MM.1S (cell line): ENCODE data around the gene AGPS.

Experiments used
- CTCF ChIP-seq: fragments of 300-600 bp; sonication (generic); IDR thresholded peaks from 2 replicates; pipeline ENCODE4 v1.5.1; 2016; ENCODE audit warnings: antibody characterized with exemption, low read length, mixed read lengths
- EZH2 ChIP-seq: fragments of 300-600 bp; sonication (generic); optimal IDR thresholded peaks from 2 replicates; pipeline ENCODE3; 2017; ENCODE audit warnings: low read depth, mild to moderate bottlenecking, antibody characterized with exemption, low read length, mixed read lengths
- EZH2phosphoT487 ChIP-seq: fragments of 300-600 bp; sonication (generic); IDR thresholded peaks from 2 replicates; pipeline ENCODE4 v1.6.1; 2018; ENCODE audit warnings: antibody characterized with exemption, low read length

- TF ChIP-seq CTCF (no peak), EZH2 (no peak), EZH2phosphoT487 (no peak)
Observed at GRCh38 chr2:177593402-177593801, 200.8 kb downstream of the AGPS start.
